Calu3 (cell line): Measurements from ENCODE around the gene LSM11. TPM values are rescaled to one million over a fixed set of nuclear protein-coding genes. Genes with fewer than 3 reads are reported as not detected.

Source experiments
- BruUV-seq: library from RNA; stranded (reverse); fragments of 400-500 nt; replicated peaks from 2 replicates; lab custom pipeline; 2021; lab: Mats Ljungman, UMichigan
- CTCF ChIA-PET: fragments of 300-600 bp; sonication (Branson Sonifier 250); formaldehyde crosslinking; loops from one replicate; lab custom pipeline; 2022; ENCODE audit warnings: antibody characterized with exemption; lab: Charles Lee
- DNase-seq: peaks from one replicate; pipeline ENCODE4 v3.0.0; 2022
- H3K27ac Mint-ChIP-seq: one replicate; pipeline ENCODE4 v1.8.0; 2022; ENCODE audit warnings: mixed read lengths; ENCODE audit not compliant: unreplicated experiment
- H3K27me3 Mint-ChIP-seq: one replicate; pipeline ENCODE4 v1.8.0; 2022; ENCODE audit warnings: mixed read lengths; ENCODE audit not compliant: unreplicated experiment
- H3K36me3 Mint-ChIP-seq: one replicate; pipeline ENCODE4 v1.8.0; 2022; ENCODE audit warnings: mild to moderate bottlenecking, moderate library complexity, mixed read lengths; ENCODE audit not compliant: insufficient read depth, unreplicated experiment
- H3K4me1 Mint-ChIP-seq: one replicate; pipeline ENCODE4 v1.8.0; 2022; ENCODE audit warnings: mild to moderate bottlenecking, low read depth, mixed read lengths; ENCODE audit not compliant: unreplicated experiment
- H3K4me3 Mint-ChIP-seq: one replicate; pipeline ENCODE4 v1.8.0; 2022; ENCODE audit warnings: mild to moderate bottlenecking, low read depth, moderate library complexity, mixed read lengths; ENCODE audit not compliant: unreplicated experiment
- H3K9me3 Mint-ChIP-seq: one replicate; pipeline ENCODE4 v1.8.0; 2022; ENCODE audit warnings: low read depth, mixed read lengths; ENCODE audit not compliant: unreplicated experiment
- intact Hi-C: fragments of 100-400 bp; cut with micrococcal nuclease; formaldehyde crosslinking; loops from one replicate; pipeline ENCODE4 v1.10.0; 2022; ENCODE audit not compliant: unreplicated experiment
- total RNA-seq: library from RNA; stranded (reverse); gene quantifications from 2 replicates; pipeline ENCODE4 v1.2.3, GENCODE V29; 2022
- TF ChIP-seq, protein P1 (sequence below): fragments of 200-600 bp; IDR thresholded peaks from one replicate; pipeline ENCODE4 v1.8.0; 2022; ENCODE audit warnings: antibody characterized with exemption; ENCODE audit not compliant: unreplicated experiment

The LSM11 gene
- total RNA-seq, 1 experiment from 2014 or later, result 4.6 TPM

DNA sequence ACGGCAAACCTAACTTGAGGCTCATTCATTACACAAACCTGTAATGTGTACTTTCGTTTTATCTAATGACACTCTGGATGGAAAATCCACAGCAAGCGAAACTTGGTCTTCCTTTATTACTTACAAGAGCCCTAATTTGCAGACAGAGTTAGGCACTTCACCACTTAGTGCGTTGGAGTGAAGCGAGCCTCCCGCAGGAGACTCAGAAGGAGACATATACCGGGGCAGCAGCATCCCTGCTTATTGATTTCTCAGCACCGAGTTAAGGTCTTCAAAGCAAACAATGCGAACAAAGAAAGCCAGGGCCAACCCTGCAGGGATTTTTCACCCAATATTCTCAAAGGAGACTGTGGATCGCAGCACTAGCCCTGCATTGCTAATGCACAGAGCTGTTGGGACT, 28.6 kb downstream of the LSM11 start:
- CTCF ChIA-PET, result no interaction called here

GRCh38 chr5:157778121-157778805, 34.8 kb downstream of the LSM11 start:
- CTCF ChIA-PET, result no interaction called here
- no peak overlapping the region for H3K4me3 Mint-ChIP-seq
- H3K9me3 Mint-ChIP-seq, result no peaks in the 10 kb centered on the region
- BruUV-seq, result no TSS peak
- TF ChIP-seq, protein P1, sequence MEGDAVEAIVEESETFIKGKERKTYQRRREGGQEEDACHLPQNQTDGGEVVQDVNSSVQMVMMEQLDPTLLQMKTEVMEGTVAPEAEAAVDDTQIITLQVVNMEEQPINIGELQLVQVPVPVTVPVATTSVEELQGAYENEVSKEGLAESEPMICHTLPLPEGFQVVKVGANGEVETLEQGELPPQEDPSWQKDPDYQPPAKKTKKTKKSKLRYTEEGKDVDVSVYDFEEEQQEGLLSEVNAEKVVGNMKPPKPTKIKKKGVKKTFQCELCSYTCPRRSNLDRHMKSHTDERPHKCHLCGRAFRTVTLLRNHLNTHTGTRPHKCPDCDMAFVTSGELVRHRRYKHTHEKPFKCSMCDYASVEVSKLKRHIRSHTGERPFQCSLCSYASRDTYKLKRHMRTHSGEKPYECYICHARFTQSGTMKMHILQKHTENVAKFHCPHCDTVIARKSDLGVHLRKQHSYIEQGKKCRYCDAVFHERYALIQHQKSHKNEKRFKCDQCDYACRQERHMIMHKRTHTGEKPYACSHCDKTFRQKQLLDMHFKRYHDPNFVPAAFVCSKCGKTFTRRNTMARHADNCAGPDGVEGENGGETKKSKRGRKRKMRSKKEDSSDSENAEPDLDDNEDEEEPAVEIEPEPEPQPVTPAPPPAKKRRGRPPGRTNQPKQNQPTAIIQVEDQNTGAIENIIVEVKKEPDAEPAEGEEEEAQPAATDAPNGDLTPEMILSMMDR, result no peak
- peak; percentile 29 for DNase-seq
- H3K4me1 Mint-ChIP-seq, result no peaks in the 10 kb centered on the region
- no peaks in the 10 kb centered on the region for H3K27me3 Mint-ChIP-seq
- intact Hi-C loops, result no loop called here
- no peaks in the 10 kb centered on the region for H3K36me3 Mint-ChIP-seq
- no peak overlapping the region for H3K27ac Mint-ChIP-seq

More for the DNA sequence above, 28.6 kb downstream of the LSM11 start:
- TF ChIP-seq, protein P1, result no peak
- Mint-ChIP-seq H3K27me3 (no peaks in the 10 kb centered on the region), H3K27ac (no peak overlapping the region), H3K36me3 (peaks cover 6% of the 10 kb centered on the region), H3K4me1 (peaks cover 8% of the 10 kb centered on the region), H3K9me3 (no peaks in the 10 kb centered on the region), H3K4me3 (no peak overlapping the region)
- DNase-seq, result no peak
- BruUV-seq, result no TSS peak
- intact Hi-C loops, result no loop called here

DNA sequence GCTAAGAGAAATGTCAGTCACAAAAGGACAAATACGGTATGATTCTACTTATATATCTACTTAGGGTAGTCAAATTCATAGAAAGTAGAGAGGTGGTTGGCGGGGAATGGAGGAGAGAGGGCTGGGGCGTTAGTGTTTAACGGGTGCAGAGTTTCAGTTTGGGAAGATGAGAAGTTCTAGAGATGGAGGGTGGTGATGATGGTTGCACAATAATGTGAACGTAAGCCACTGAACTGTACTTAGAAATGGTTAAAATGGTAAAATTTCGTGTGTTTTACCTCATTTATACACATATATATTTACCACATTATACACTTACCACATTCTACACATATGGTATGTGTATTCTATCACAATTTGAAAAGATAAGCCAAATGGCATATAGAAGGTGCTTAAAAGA, 35.7 kb downstream of the LSM11 start:
- H3K27me3 Mint-ChIP-seq, result no peaks in the 10 kb centered on the region
- CTCF ChIA-PET, result no interaction called here
- H3K9me3 Mint-ChIP-seq, result no peaks in the 10 kb centered on the region
- no peak overlapping the region for H3K4me3 Mint-ChIP-seq
- no peak overlapping the region for H3K27ac Mint-ChIP-seq
- H3K4me1 Mint-ChIP-seq, result no peaks in the 10 kb centered on the region
- BruUV-seq, result no TSS peak
- intact Hi-C loops, result no loop called here
- no peak for DNase-seq
- TF ChIP-seq, protein P1, result no peak
- H3K36me3 Mint-ChIP-seq, result peaks cover 9% of the 10 kb centered on the region

DNA sequence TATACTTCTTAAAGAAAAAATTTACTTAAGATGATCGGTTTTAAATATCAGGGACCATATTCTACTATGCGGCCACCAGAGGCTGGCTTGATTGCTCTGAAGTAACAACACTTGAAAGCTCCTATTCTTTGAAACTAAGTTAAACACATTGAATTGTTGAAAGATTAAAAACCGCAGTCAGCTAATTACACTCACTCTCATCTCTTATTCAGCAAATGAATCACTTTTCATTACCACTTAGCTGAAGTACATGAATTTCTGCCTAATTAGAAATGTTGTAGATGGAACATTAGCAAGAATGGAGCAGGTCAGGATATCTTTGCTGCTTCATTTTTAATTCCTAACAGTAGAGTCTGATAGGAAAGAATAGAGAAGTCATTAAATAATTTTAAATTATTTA, 42.3 kb downstream of the LSM11 start:
- peaks cover 65% of the 10 kb centered on the region for H3K36me3 Mint-ChIP-seq
- no peak overlapping the region for H3K27ac Mint-ChIP-seq
- no TSS peak for BruUV-seq
- TF ChIP-seq, protein P1, result no peak
- no peaks in the 10 kb centered on the region for H3K9me3 Mint-ChIP-seq
- CTCF ChIA-PET, result no interaction called here
- intact Hi-C loops, result no loop called here
- no peaks in the 10 kb centered on the region for H3K27me3 Mint-ChIP-seq
- DNase-seq, result no peak
- H3K4me1 Mint-ChIP-seq, result no peaks in the 10 kb centered on the region
- H3K4me3 Mint-ChIP-seq, result no peak overlapping the region
